ENCODE measurements around the gene ZFR2. TPM values are rescaled to one million over a fixed set of nuclear protein-coding genes. Genes with fewer than 3 reads are reported as not detected.
"Not testable (repeated sequence)": the region's sequence is repeated elsewhere in the genome, so short reads cannot be mapped to it uniquely, and the experiment has no call there.

ZFR2 gene
- total and polyA plus RNA-seq, 4 donors = not detected

GRCh38 chr19:3879656-3880055 is 10.8 kb upstream of the ZFR2 start:
- no peak for DNase-seq (ENCODE audit: low spot score)
- Histone ChIP-seq H3K4me1 (ENCODE audit: control insufficient read depth in 4 of 4, insufficient read depth in 4 of 4, low read length in 3 of 4) (peaks cover 0 to 3% (median 0%) of the 10 kb centered on the region in 4 donors), H3K36me3 (ENCODE audit: control insufficient read depth in 4 of 4, insufficient read depth in 3 of 4, low read depth in 1 of 4, low read length in 3 of 4) (no peaks in the 10 kb centered on the region), H3K27ac (ENCODE audit: low read depth in 1 of 2, low read length in 2 of 2) (no peak overlapping the region), H3K4me3 (ENCODE audit: low read depth in 1 of 3, low read length in 3 of 3) (no peak overlapping the region), H3K9me3 (ENCODE audit: control insufficient read depth in 4 of 4, low read length in 3 of 4) (no peaks in the 10 kb centered on the region), H3K27me3 (ENCODE audit: control insufficient read depth in 4 of 4, insufficient read depth in 4 of 4, low read length in 3 of 4) (peaks cover 0 to 9% (median 4%) of the 10 kb centered on the region in 4 donors), H3K9ac (ENCODE audit: low read depth in 1 of 2, low read length in 2 of 2) (no peak overlapping the region)
- TF ChIP-seq RAD21 (IDR thresholded peaks at IDR 0.05) (no peak), ZBTB33 (IDR thresholded peaks at IDR 0.05) (no peak), TAF1 (conservative IDR thresholded peaks at IDR 0.05) (no peak), YY1 (IDR thresholded peaks at IDR 0.05) (no peak), CTCF (IDR thresholded peaks at IDR 0.05; ENCODE audit: low read depth, low read length, missing input control) (no peak), SP1 (IDR thresholded peaks at IDR 0.05) (no peak), JUND (IDR thresholded peaks at IDR 0.05) (no peak), NR2F2 (IDR thresholded peaks at IDR 0.05) (no peak), GABPA (IDR thresholded peaks at IDR 0.05 in 1 of 2, conservative IDR thresholded peaks at IDR 0.05 in 1 of 2) (no peak), HNF4G (IDR thresholded peaks at IDR 0.05) (no peak), ATF3 (IDR thresholded peaks at IDR 0.05) (no peak), HNF4A (conservative IDR thresholded peaks at IDR 0.05) (no peak), FOXA1 (IDR thresholded peaks at IDR 0.05) (no peak), MAX (IDR thresholded peaks at IDR 0.05) (no peak), FOXA2 (IDR thresholded peaks at IDR 0.05) (no peak), EGR1 (IDR thresholded peaks at IDR 0.05; ENCODE audit: low read depth in 2 of 2) (no peak), RXRA (IDR thresholded peaks at IDR 0.05) (no peak)
- TF ChIP-seq, protein P1, sequence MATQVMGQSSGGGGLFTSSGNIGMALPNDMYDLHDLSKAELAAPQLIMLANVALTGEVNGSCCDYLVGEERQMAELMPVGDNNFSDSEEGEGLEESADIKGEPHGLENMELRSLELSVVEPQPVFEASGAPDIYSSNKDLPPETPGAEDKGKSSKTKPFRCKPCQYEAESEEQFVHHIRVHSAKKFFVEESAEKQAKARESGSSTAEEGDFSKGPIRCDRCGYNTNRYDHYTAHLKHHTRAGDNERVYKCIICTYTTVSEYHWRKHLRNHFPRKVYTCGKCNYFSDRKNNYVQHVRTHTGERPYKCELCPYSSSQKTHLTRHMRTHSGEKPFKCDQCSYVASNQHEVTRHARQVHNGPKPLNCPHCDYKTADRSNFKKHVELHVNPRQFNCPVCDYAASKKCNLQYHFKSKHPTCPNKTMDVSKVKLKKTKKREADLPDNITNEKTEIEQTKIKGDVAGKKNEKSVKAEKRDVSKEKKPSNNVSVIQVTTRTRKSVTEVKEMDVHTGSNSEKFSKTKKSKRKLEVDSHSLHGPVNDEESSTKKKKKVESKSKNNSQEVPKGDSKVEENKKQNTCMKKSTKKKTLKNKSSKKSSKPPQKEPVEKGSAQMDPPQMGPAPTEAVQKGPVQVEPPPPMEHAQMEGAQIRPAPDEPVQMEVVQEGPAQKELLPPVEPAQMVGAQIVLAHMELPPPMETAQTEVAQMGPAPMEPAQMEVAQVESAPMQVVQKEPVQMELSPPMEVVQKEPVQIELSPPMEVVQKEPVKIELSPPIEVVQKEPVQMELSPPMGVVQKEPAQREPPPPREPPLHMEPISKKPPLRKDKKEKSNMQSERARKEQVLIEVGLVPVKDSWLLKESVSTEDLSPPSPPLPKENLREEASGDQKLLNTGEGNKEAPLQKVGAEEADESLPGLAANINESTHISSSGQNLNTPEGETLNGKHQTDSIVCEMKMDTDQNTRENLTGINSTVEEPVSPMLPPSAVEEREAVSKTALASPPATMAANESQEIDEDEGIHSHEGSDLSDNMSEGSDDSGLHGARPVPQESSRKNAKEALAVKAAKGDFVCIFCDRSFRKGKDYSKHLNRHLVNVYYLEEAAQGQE (IDR thresholded peaks at IDR 0.05) = no peak
- WGBS = 58% methylated on average over 12 of the region's 12 CpGs

DNA sequence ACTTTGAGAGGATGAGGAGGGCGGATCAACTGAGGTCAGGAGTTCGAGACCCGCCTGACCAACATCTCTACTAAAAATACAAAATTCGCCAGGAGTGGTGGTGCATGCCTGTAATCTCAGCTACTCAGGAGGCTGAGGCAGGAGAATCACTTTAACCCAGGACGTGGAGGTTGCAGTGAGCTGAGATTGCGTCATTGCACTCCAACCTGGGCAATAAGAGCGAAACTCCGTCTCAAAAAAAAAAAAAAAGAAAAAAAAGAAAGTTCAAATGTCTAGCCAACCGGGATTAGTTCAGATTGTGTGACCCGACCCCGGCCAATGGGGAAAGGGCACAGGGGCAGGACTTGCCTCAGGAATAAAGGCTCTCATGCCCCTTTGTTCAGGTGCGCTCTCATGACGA is 5.9 kb upstream of the ZFR2 start:
- H3K9ac ChIP-seq (ENCODE audit: low read depth in 1 of 2, low read length in 2 of 2); H3K4me3 ChIP-seq (ENCODE audit: low read depth in 1 of 3, low read length in 3 of 3); H3K27ac ChIP-seq (ENCODE audit: low read depth in 1 of 2, low read length in 2 of 2); H3K27me3 ChIP-seq (ENCODE audit: control insufficient read depth in 4 of 4, insufficient read depth in 4 of 4, low read length in 3 of 4); DNase-seq (ENCODE audit: low spot score); H3K4me1 ChIP-seq (ENCODE audit: control insufficient read depth in 4 of 4, insufficient read depth in 4 of 4, low read length in 3 of 4); H3K36me3 ChIP-seq (ENCODE audit: control insufficient read depth in 4 of 4, insufficient read depth in 3 of 4, low read depth in 1 of 4, low read length in 3 of 4); H3K9me3 ChIP-seq (ENCODE audit: control insufficient read depth in 4 of 4, low read length in 3 of 4): not testable (repeated sequence)
- 68% methylated on average over 13 of the region's 13 CpGs for WGBS
